Mammary epithelial cell (primary cell): ENCODE measurements around the gene EIF3F.

Experiments used
- EZH2 ChIP-seq: IDR thresholded peaks from 2 replicates; pipeline ENCODE4 v1.6.1; 2012; ENCODE audit warnings: low read length, inconsistent platforms, borderline replicate concordance
- TF ChIP-seq, protein P1 (sequence below), 2 donors: IDR thresholded peaks in 1 of 2; conservative IDR thresholded peaks in 1 of 2; 2 replicates each; pipeline ENCODE4 v1.5.1; 2011 to 2012; ENCODE audit warnings: inconsistent platforms in 2 of 2, low read length in 2 of 2, mild to moderate bottlenecking in 2 of 2, control low read depth in 1 of 2, low read depth in 1 of 2; ENCODE audit not compliant: insufficient read depth in 1 of 2; ENCODE audit errors: extremely low read depth in 1 of 2

DNA sequence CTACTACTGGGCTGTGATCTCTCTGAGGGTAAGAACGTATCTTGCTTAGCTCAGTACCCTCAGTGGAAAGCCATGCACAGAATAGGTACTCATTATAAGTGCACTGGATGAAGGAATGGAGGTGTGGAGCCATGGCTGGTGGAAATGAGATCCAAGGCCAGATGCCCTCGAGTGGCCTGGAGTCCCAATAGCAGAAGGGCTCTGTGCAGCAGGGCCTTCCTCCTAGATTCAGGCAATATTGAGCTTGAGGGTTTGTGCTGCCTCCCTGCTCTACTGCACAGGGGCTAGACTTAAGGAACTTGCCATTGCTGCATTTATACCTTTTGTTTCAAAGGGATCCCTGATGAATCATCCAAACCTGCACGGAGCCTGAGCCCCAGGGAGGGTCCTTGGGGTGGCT is 60.2 kb downstream of the EIF3F start:
- TF ChIP-seq, protein P1, sequence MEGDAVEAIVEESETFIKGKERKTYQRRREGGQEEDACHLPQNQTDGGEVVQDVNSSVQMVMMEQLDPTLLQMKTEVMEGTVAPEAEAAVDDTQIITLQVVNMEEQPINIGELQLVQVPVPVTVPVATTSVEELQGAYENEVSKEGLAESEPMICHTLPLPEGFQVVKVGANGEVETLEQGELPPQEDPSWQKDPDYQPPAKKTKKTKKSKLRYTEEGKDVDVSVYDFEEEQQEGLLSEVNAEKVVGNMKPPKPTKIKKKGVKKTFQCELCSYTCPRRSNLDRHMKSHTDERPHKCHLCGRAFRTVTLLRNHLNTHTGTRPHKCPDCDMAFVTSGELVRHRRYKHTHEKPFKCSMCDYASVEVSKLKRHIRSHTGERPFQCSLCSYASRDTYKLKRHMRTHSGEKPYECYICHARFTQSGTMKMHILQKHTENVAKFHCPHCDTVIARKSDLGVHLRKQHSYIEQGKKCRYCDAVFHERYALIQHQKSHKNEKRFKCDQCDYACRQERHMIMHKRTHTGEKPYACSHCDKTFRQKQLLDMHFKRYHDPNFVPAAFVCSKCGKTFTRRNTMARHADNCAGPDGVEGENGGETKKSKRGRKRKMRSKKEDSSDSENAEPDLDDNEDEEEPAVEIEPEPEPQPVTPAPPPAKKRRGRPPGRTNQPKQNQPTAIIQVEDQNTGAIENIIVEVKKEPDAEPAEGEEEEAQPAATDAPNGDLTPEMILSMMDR (conservative IDR thresholded peaks at IDR 0.05 in 1 of 2, IDR thresholded peaks at IDR 0.05 in 1 of 2; ENCODE audit: extremely low read depth in 1 of 2, insufficient read depth in 1 of 2, low read depth in 1 of 2, low read length in 2 of 2), result no peak
- no peak for TF ChIP-seq EZH2
